SIG-M5 (cell line): ENCODE data around the gene CFAP54.
A peak's percentile ranks its signal among the peaks of the same experiment; 100 is the strongest.
"Not testable (repeated sequence)": the region's sequence is repeated elsewhere in the genome, so short reads cannot be mapped to it uniquely, and the experiment has no call there.

Experiments
- DNase-seq: peaks from one replicate; lab custom pipeline; 2025; lab: John Stamatoyannopoulos, UW

Gene CFAP54, protein sequence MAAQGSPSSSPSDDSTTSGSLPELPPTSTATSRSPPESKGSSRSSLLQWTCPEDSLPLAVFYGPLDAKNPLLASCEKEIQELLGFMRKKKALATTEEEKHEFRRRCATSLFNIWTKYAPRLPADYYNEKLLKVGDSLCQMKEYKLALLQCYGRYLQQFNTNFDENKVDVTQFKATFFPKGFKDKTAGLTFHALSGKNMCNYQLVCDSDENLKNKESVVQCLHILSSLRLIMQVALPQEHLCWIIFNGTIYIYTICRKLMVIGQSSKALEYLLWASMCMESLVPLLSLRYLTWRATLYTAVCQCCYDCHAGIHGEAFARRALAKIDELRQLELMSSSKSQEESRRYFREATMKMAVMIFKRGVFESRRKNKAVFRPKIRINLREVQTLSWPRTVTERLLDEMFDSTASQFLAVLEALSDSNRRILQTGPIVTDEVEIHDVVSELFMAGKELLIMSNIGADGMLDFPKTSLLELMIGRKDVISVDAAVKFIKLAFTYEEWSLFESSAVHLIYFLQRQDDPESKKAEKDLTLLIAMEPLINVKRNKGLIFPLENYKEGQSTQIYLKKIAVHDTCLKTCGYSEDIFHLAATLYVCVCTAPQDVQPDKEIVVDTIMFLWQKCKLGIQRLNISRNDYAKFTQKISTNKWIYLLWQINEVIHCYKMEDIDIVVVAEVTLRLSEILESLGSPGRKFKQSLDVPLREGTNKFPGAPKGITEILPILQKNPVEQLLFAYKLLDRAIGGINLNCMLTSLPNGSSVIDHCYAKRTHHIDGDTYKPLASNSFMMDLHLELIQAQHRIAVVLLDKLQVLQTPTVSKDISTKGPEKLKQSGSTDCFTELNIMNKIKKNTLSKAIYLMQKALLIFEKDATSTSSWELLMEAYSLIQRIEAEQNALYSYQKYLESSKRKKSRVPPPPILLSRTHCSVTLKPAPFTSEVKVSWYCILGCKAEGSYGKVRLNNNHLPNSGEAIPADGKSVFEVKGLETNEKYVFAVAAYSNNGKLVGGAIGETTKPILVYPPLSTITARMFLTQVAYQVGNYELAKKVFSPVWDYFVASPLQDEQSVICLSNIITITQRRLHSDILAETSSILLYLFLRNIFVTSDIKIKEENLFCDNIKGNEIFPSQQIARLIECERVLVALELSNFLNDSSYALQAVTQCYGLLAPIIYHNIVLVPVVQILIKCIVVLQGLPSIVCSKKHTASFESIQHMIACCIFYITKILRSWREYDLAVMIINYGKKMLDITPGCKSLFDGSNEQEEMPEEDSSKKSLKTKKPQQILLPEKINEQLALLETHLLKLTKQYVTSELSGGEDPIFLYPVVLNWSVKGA (N-terminal part only)

DNA sequence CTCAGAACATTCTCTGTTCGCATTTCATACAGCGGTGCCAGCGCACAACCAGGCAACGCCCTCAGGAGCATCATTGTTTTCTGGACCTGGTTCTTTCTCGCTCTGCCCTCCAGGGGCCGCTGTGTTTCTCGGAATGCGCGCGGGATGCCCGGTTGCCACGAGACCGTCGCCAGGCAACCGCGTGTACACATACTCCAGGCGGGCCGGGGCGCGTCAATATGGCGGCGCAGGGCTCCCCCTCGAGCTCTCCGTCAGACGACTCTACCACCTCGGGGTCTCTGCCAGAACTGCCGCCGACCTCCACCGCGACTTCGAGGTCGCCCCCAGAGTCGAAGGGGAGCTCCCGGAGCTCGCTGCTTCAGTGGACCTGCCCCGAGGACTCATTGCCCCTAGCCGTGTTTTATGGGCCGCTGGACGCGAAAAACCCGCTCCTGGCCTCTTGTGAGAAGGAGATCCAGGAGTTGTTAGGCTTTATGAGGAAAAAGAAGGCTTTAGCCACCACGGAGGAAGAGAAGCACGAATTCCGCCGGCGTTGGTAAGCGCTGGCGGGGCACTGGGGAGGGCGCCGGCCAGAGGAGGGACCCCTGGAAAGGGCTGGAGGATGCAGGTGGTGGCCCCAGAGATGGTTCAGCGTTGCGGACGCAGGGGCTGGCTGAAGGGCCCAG is at the start of gene CFAP54:
TSS of gene CFAP54 (plus strand) at position 186 of the 665 bp plus-strand sequence. CDS start at position 219, 33 bp downstream.
- peak; percentile 58 for DNase-seq

DNA sequence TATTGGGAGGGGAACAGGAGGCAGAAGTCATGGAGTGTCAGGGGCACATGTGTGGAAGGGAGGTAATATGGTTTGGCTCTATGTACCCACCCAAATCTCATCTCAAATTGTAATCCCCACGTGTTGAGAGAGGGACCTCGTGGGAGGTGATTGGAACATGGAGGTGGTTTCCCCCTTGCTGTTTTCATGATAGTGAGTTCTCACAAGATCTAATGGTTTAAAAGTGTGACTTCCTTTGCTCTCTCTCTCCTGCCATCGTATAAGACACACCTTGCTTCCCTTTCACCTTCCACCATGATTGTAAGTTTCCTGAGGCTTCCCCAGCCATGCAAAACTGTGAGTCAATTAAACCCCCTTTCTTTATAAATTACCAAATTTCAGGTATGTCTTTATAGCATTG is 47.6 kb upstream of the CFAP54 start:
- DNase-seq = no peak

DNA sequence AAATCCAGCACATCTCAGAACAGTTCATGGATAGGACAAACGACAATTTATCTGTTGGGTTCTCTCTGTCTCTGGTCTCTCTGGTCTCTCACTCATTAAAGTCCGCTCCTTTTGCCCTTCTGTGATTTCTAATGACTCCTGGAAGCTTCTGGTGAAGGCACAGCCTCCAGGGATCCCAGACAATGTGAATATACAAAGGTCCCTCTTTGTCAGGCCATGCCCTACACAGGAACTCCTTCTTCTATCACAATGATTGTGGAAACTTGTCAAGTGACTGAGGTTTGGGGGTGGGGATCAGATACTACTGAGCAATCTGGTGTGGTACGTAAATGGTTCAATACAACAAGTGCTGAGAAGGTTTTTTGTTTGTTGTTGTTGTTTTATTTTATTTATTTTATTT is 46.5 kb upstream of the CFAP54 start:
- DNase-seq = no peak

DNA sequence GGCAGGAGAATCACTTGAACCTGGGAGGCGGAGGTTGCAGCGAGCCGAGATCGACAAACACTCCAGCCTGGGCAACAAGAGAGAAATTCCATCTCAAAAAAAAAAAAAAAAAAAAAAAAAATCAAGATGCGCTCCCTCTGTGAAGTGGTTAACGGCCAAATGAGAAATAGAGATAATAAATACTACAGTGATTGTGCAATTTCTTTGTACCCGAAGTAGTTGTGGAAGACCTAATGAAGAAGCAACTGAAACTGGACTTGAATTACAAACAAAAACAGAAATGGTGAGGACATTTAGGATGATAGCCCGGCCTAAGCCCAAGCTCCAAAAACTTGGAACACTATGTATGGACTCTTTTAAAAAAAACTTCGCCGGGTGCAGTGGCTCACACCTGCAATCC is 45.0 kb upstream of the CFAP54 start:
- DNase-seq = no peak

DNA sequence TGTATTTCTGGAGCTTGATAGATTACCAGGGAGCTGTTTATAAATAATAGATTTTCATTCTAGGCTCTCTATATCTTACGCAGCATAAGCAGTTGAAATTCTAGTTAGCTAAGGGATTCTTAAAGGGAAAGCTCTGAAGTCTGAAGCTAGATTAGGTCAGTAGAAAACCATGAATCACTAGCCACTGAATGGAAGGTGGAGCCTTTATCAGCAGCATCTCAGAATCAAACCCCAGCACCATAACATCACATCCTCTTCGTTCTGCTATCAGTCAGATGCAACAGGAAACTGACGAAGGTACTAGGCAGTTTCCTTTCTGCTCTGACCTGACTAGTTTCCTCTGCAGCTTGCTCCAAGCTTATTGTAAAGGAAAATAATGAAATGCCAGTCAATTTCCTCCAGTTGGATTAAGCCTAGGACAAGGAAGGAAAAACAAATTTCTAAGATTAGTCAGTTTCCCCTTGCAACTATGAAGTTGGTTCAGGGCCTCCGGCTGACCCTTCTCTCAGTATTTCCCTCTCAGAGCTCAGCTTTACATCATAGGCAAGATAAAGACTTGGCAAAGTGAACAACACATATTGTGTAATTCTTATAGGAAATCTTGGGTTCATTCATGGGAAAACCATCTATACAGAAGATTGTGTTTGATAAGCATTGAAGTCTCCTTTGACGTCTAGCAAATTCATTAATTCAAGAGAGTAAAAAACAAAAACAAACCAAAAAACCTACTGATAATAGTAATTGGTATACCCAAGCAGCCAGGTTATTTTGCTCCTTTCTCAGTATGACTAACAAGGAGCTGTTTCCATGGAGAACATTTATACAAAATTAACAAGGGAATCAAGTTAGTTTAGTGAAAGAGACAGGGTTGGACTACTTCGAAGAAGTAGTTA is 43.4 kb upstream of the CFAP54 start:
- no peak for DNase-seq

DNA sequence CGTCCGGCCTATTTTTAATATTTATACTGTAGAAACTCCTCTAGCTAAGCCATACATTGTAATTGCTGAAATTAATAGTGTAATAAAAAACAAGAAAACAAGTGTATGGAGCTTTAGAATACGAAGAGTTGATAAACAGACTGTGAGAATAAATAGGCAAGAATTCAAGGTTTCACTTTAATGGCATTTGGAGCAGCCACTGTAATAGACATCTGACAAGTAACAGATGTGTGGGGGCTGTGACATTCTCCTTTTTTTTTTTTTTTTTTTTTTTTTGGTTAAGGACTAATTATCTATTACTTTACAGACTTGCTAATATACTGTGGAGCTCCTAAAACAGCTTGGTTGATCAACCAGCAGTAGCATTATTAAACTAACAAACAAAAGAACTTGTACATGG is 42.1 kb upstream of the CFAP54 start:
- DNase-seq = no peak

DNA sequence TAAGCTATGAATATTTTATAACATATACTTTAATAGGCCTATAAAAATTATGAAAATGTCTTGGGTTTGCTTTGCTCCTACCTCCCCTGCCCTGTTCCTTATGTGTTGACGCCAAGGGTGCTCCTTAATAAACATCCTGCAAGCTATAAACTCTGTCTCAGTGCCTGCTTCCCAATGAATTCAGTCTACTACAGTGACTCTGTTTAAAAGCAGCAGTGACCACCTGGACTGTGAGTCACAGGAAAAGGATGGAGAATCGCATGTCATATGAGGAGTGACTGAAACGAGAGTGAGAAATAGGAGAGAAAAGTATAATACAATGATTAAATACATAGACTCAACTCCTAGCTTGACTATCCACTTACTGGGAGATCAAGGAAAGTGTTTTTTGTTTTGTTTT is 41.1 kb upstream of the CFAP54 start:
- no peak for DNase-seq

DNA sequence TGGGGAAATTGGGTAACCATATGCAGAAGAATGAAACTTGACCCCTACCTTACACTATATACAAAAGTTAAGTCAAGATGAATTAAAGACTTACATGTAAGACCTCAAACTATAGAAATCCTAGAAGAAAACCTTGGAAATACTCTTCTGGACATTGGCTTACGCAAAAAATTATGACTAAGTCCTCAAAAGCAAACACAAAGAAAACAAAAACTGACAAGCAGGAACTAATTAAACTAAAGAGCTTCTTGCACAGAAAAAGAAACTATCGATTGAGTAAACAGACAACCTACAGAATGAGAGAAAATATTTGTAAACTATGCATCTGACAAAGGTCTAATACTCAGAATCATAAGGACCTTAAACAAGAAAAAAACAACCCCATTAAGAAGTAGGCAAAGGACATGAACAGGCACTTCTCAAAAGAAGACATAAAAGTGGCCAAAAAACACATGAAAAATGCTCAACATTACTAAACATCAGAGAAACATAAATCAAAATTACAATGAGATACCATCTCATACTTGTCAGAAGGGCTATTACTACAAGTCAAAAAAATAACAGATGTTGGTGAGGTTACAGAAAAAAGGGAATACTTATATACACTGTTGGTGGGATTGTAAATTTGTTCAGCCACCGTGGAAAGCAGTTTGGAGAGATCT is 37.0 kb upstream of the CFAP54 start:
- DNase-seq = no peak

DNA sequence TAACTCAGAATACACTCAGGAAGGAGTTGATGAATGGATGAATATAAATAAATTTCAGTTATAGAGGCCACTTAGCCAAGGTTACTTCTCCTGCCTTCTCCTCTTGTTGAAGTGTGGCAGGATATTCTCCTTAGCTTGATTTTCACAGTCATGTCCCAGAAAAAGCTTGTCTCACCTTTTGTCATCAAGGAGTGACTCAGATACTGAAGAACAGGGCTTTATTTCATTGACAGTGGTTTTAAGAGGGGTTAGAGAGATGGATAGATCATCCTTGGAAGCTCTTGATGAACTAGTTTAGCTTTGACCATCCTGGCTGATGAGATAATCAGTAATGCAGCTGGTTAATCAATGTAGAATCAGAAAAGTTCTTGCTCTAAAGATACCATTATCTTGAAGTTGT is 35.0 kb upstream of the CFAP54 start:
- no peak for DNase-seq

DNA sequence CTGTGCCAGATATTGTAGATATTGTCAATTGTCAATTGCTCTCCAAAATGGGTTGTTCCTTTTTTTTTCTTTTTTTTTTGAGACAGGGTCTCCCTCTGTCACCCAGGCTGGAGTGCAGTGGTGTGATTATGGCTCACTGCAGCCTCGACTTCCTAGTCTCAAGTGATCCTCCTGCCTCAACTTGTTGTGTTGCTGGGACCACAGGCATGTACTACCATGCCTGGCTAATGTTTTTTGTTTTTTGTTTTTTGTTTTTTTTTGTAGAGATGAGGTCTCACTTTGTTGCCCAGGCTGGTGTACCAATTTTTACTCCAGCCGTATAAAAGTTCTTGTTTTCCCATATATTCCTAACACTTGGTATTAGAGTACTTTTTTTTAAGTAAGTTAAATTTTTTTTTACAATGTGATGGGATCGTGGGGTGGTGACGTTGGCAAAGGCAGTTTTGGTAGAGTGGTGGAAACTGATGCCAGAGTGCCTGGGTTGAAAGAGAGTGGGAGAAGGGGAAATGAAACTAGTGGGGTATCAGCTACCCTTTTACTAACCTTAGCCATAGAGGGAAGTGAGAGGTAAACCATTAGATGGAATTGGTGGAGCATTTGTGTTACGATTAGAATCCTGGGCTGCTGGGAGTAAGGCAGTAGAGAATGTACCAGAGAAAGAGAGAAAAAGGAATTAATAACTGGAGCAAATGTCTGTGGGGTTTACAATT is 33.0 kb upstream of the CFAP54 start:
- peak; percentile 34 for DNase-seq

DNA sequence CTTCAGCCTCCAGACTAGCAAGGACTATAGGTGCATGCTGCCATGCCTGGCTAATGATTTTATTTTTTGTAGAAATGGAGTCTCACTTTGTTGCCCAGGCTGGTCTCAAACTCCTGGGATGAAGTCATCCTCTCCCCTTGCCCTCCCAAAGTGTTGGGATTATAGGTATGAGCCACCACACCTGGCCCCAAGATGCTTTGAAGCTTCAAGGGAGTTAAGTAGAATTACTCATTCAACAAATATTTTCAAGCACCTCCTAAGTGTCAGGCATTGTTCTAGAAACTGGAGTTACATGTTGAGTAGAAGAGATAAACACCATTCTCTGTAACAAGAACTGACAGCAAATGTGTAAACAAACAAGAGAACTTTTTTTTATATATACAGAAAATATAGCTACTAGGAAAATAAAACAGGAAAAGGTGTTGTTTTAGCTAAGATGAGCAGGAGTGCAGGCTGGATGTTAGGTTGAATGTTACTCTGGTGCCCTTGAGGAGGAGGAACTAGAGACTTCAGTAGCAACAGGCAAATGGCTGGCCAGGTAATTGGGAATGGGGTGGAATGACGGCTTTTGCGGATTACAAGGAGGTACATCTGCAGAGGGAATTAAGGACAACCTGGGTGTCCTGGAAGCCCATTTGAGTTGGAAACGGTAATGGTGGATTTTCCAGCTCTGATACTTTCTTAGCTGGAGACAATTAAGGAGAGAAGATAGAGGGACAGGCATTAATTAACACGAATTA is 32.0 kb upstream of the CFAP54 start:
- DNase-seq = no peak

DNA sequence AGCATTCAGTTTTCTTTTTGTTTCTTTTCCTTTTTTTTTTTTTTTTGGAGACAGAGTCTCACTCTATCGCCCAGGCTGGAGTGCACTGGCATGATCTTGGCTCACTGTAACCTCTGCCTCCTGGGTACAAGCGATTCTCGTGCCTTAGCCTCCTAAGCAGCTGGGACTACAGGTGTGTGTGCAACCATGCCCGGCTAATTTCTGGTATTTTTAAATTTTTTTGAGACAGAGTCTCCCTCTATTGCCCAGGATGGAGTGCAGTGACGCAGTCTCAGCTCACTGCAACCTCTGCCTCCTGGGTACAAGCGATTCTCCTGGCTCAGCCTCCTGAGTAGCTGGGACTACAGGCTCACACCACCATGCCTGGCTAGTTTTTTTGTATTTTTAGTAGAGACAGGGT is 30.1 kb upstream of the CFAP54 start:
- not testable (repeated sequence) for DNase-seq

DNA sequence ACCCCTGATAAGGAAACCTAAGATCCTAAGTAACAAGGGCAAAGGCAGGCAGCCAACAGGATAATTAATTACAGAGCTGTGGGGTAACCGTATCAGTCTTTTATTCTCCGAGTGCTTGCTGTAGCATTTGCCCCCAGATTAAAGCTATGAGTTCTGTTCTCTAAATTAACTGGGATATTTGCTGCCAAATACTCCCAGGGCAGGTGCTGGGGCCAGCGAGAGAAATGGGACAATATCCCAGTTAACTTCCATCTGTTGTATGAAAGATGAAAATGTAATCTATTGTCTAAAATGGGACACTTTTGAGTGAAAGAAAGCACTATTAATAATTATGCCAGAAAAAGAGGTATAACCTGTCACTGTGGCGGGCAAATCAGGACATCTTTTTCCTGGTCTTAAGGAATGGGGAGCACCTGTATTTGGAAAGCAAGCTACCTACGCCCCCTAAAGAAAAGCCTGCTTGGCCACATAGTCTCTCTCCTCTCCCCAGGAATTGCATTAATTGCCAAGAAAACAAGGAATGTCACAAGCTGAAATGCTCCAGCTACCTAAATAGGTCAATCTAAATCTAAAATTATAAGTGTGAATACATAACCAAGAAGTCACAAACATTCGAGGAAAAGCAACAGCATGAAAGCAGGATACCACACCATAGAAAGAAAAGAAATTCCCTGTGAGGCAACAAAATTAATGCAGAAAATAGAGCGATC is 26.7 kb upstream of the CFAP54 start:
- DNase-seq = no peak

DNA sequence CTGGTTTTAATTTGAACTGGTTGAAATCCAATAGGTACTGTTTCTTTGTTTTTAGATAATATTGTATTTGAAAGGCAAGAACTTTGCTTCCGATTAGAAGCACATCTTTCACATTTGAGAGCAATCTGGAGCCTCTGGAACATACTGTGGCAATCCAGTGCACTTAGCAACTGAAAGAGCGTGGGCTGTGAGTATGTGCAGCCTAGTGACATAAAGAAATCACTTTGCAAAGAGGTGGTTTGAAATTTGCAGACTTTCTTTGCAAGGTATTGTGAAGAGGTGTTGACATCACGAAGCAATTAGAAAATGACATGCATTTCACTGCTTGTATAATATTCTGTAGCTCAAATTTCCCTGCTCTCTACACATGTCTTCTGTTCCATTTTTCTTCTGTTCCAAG is 23.5 kb upstream of the CFAP54 start:
- no peak for DNase-seq

DNA sequence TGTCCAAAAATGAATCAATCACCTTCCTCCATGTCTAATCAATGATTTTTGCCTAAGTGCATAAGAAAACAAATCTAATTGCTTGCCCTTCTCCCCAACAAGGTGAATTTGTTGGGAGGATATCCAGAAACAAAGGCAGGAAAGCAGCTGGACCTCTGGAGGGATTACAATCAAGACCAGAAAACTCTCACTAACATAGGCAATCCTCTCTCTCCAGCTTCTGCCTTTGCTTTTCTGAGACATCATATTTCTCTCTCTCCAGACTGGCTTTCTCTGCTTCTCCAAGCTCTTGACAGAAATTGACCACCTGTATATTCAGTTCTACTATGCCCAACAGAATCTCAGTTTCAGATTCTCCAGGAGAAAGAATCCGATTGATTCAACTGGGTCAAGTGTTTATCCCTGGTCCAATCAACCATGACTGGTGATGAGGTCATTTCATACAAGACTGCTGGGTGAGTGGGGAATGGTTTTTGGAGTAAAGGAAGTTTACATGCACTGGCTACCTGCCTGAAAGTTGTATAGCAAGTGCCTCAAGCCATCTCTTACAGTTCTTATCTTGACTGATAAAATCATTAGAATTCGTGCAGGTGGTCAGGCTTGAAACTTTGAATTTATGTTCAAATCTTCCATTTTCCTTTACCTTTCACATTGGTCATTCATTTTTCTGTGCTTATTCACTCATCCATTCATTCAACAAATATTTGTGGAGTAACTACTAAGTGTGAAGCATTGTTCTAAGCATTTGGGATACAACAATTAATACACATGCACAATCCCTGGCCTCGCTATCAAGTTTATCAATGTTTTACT is 22.2 kb upstream of the CFAP54 start:
- DNase-seq = no peak

DNA sequence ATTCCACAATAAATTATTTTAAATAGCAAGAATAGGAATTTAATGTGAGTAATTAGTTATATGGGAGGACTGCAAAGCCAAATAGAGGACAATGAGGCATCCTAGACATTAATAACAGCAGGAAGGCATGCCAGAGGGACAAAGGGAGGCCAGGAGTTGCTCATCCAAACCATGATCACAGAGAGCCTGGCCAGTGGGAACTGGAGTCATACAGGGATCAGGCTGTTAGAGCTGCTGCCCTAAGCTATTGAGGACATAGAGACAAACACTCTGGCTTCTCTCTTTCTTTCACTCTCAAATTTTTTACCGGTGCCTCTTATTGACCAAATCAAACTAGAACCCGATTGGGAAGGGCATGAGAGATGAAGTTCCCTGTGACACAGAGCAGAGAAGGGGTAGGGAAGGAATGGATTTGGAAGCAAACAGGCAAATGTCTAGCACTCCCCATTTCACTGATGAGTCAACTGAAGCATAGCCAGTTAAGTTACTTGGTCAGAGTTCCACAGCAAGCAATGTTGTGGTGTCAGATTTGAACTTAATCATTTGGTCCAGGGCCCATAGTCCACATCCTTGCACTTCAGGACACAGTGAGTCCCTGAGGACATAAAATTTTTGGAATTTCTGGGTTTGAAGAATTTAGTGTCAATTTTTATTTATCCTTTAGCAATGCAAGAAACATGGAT is 17.9 kb upstream of the CFAP54 start:
- DNase-seq = no peak

DNA sequence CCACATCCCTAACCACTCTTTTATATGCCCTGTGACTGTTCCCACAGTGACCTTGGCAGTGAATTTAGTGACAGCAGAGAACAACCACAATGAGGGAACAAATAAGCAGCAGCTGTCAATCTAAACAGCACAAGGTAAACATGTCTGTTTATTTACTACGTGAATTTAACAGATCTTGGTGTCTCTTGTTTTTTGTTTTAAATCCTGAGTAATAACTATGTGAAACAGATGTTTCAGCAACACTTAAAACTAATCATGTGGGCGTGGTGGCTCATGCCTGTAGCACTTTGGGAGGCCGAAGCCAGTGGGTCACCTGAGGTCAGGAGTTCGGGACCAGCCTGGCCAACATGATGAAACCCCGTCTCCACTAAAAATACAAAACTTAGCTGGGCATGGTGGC is 17.0 kb upstream of the CFAP54 start:
- no peak for DNase-seq
